Ovary (tissue), 9 donors: ENCODE results near the gene STAG2. TPM values are rescaled to one million over a fixed set of nuclear protein-coding genes. Genes with fewer than 3 reads are reported as not detected.
A peak's percentile ranks its signal among the peaks of the same experiment; 100 is the strongest.

Experiments used
- DNase-seq, 5 donors: peaks; one replicate each; pipeline ENCODE4 v3.0.0-alpha.2; 2019 to 2020
- H3K27ac ChIP-seq, 2 donors: fragments of 200-600 bp; one replicate each; pipeline versions ENCODE4 v1.5.1 to v1.8.0; 2019 to 2022
- H3K27me3 ChIP-seq: fragments of 200-600 bp; one replicate; pipeline ENCODE4 v1.8.0; 2022
- H3K36me3 ChIP-seq: fragments of 200-600 bp; sonication (generic); one replicate; pipeline ENCODE4 v1.5.1; 2019
- H3K4me1 ChIP-seq: one replicate; pipeline ENCODE4 v1.8.1; 2013; ENCODE audit warnings: mild to moderate bottlenecking, moderate library complexity; ENCODE audit not compliant: insufficient read depth
- H3K4me3 ChIP-seq: fragments of 200-600 bp; sonication (generic); one replicate; pipeline ENCODE4 v1.5.1; 2017
- H3K9me3 ChIP-seq, 2 donors: fragments of 200-600 bp in 1 of 2; sonication (generic) in 1 of 2; one replicate each; pipeline versions ENCODE4 v1.5.1 to v1.8.1; 2013 to 2019; ENCODE audit warnings: mild to moderate bottlenecking in 1 of 2, moderate library complexity in 1 of 2
- CTCF ChIP-seq, 3 donors: fragments of 450-650 bp in 2 of 3; fragments of 200-600 bp in 1 of 3; IDR thresholded peaks; one replicate each; pipeline versions ENCODE4 v1.5.1 to v1.8.0; 2016 to 2022; ENCODE audit warnings: antibody characterized with exemption in 3 of 3, mild to moderate bottlenecking in 1 of 3
- EP300 ChIP-seq: sonication (generic); formaldehyde crosslinking; IDR thresholded peaks from one replicate; pipeline ENCODE4 v1.6.1; 2017; ENCODE audit warnings: antibody characterized with exemption
- POLR2A ChIP-seq: fragments of 450-650 bp; IDR thresholded peaks from one replicate; pipeline ENCODE4 v1.6.1; 2017; ENCODE audit warnings: antibody characterized with exemption, mild to moderate bottlenecking, moderate library complexity
- WGBS, 3 donors: extraction: QIAGEN DNeasy Blood & Tissue Kit in 1 of 3; methylation state at CpG; one replicate each; pipeline versions ENCODE4 v1.1.5 to v1.1.7; 2013 to 2017; 5-methylcytosine and 5-hydroxymethylcytosine counted together
- intact Hi-C, 4 donors: fragments of 100-400 bp; cut with DNase I; formaldehyde crosslinking; loops; one replicate each; pipeline versions ENCODE4 v1.11.0 to v1.15.1; 2022 to 2023
- polyA plus RNA-seq, 2 donors: library from polyadenylated mRNA; stranded (reverse); fragments of 200-250 nt in 1 of 2; fragments of 350-450 nt in 1 of 2; fragmentation: Illumina TruSeq in 1 of 2; extraction: RNeasy Lipid Tissue Mini Kit (QIAGEN cat#74804) in 1 of 2; gene quantifications; one replicate each; pipeline ENCODE4 v1.2.3, GENCODE V29; 2013 to 2014
- total RNA-seq, 7 donors: library from RNA; depleted of rRNA in 2 of 7; stranded (reverse); fragments of >200 nt in 2 of 7; fragmentation: NEBNext Ultra II Directional in 3 of 7; extraction: Animal tissue kit (Norgen Biotek cat#: 25700) in 3 of 7; gene quantifications; one replicate each; pipeline versions ENCODE4 v1.1.0 to v1.2.4, GENCODE V29; 2016 to 2023
- donor health status: DM: no; HTN: no; CAD: no; lungs with moderate emphysema.
- donor health status: DM: no; HTN: no; CAD: no.
- donor health status: Bipolar disorder and iron deficiency.
- donor health status: DM: yes; HTN: yes; CAD: no.
- donor health status: DM: no; HTN: no; CAD: no.
- donor health status: DM: yes; HTN: yes; CAD: no.

STAG2 gene
- total and polyA plus RNA-seq, 9 donors, result 35.1 to 135 (median 83.1) TPM

GRCh38 chrX:123962006-123962467, 531 bp downstream of the STAG2 start:
- intact Hi-C loops, result no loop called here
- TF ChIP-seq CTCF (IDR thresholded peaks at IDR 0.05) (no peak), POLR2A (no peak), EP300 (no peak)
- no peaks in the 10 kb centered on the region for H3K36me3 ChIP-seq
- H3K4me3 ChIP-seq, result peak overlapping the region; percentile 64
- no peaks in the 10 kb centered on the region for H3K9me3 ChIP-seq
- 32 to 52% (median 37%) methylated on average over 23 of the region's 23 CpGs for WGBS, 3 donors
- peak overlapping the region; percentile 97 to 98 for H3K27ac ChIP-seq
- H3K4me1 ChIP-seq, result no peaks in the 10 kb centered on the region
- H3K27me3 ChIP-seq, result no peaks in the 10 kb centered on the region
- DNase-seq, result no peak

- intact Hi-C loops, result no loop called here
- TF ChIP-seq EP300 (no peak), CTCF (IDR thresholded peaks at IDR 0.05) (no peak), POLR2A (peak; percentile 56)
- no peaks in the 10 kb centered on the region for H3K27me3 ChIP-seq
- DNase-seq, result peak; percentile 87 to 93 (median 90)
- peak overlapping the region; percentile 97 to 98 for H3K27ac ChIP-seq
- no peaks in the 10 kb centered on the region for H3K9me3 ChIP-seq
- H3K4me1 ChIP-seq, result peaks cover under 1% of the 10 kb centered on the region
- H3K36me3 ChIP-seq, result no peaks in the 10 kb centered on the region
- WGBS, 3 donors, result 20 to 25% (median 23%) methylated on average over 22 of the region's 22 CpGs
- peak overlapping the region; percentile 64 for H3K4me3 ChIP-seq
Observed at GRCh38 chrX:123962794-123963373, 1.4 kb downstream of the STAG2 start.

GRCh38 chrX:123964156-123964834, 2.8 kb downstream of the STAG2 start:
- Histone ChIP-seq H3K27ac (peak overlapping the region in 1 of 2 donors; percentile 57), H3K27me3 (no peaks in the 10 kb centered on the region), H3K4me1 (peaks cover 4% of the 10 kb centered on the region), H3K4me3 (no peak overlapping the region), H3K9me3 (no peaks in the 10 kb centered on the region), H3K36me3 (no peaks in the 10 kb centered on the region)
- WGBS, 3 donors, result 15 to 26% (median 23%) methylated on average over 2 of the region's 2 CpGs
- DNase-seq, result no peak
- intact Hi-C loops, result no loop called here
- no peak for TF ChIP-seq CTCF (IDR thresholded peaks at IDR 0.05)
- no peak for TF ChIP-seq POLR2A
- no peak for TF ChIP-seq EP300

- H3K4me1 ChIP-seq, result peaks cover 4% of the 10 kb centered on the region
- WGBS, 3 donors, result 84 to 86% (median 86%) methylated on average over 6 of the region's 6 CpGs
Observed at GRCh38 chrX:123965712-123966111, 4.2 kb downstream of the STAG2 start.

More at GRCh38 chrX:123965712-123966111, 4.2 kb downstream of the STAG2 start:
- Histone ChIP-seq H3K36me3 (no peaks in the 10 kb centered on the region), H3K27ac (no peak overlapping the region), H3K27me3 (no peaks in the 10 kb centered on the region), H3K4me3 (no peak overlapping the region), H3K9me3 (no peaks in the 10 kb centered on the region)
- intact Hi-C loops, result no loop called here
- DNase-seq, result no peak
- TF ChIP-seq CTCF (IDR thresholded peaks at IDR 0.05) (no peak), POLR2A (no peak), EP300 (no peak)
